Measurements from ENCODE around the gene CUX1.
"Not testable (repeated sequence)": the region's sequence is repeated elsewhere in the genome, so short reads cannot be mapped to it uniquely, and the experiment has no call there.

The CUX1 gene

DNA sequence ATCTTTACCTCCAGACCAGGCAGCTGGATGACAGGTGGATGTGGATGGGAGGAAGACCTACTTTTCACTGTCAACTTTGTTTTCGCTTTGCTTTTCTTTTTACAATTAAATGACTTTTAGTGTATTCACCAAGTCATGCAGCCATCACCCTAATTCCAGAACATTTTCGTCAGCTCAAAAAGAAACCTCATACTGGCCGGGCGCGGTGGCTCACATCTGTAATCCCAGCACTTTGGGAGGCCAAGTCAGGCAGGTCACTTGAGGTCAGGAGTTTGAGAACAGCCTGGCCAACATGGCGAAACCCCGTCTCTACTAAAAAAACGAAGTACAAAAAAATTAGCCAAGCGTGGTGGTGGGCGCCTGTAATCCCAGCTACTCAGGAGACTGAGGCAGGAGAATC lies 234.3 kb downstream of the CUX1 start:
- not testable (repeated sequence) for DNase-seq

DNA sequence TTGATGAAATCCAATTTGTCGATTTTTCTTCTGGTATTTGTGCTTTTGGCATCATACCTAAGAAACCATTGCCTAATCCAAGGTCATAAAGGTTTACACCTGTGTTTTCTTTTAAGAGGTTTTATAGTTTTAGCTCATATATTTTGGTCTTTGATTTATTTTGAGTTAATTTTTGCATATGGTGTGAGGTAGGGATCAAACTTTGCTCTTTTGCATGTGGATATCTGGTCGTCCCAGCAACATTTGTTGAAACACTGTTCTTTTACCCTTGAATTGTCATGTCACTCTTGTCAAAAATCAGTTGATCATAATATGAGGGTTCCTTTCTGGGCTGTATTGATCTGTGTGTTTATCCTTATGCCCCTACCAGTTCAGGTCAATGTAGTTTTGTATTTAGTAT lies 236.7 kb downstream of the CUX1 start:
- DNase-seq, result no peak

DNA sequence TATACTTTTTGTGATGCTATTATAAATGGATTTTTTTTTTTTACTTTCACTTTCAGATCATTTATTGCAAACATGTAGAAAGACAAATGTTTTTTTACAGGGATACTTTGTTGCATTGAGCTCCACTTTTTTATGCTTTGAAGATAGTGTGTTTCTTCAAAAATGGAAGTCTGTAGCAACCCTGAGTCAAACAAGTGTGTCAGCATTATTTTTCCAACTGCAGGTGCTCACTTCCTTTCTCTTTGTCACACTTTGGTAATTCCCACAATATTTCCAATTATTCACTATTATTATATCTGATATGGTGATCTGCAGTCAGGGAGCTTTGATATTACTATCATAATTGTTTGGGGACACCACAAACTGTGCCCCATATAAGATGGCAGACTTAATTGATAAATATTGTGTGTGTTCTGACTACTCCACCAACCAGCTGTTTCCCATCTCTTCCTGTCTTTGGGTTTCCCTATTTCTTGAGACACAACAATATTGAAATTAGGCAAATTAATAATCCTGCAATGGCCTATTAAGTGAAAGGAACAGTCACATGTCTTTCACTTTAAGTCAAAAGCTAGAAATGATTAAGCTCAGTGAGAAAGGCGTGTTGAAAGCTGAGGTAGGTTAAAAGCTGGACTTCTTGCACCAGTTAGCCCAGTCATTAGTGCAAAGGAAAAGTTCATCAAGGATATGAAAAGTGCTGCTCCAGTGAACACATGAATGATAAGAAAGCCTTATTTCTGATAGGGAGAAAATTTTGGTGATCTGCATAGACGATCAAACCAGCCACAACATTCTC lies 238.0 kb downstream of the CUX1 start:
- DNase-seq, result no peak

DNA sequence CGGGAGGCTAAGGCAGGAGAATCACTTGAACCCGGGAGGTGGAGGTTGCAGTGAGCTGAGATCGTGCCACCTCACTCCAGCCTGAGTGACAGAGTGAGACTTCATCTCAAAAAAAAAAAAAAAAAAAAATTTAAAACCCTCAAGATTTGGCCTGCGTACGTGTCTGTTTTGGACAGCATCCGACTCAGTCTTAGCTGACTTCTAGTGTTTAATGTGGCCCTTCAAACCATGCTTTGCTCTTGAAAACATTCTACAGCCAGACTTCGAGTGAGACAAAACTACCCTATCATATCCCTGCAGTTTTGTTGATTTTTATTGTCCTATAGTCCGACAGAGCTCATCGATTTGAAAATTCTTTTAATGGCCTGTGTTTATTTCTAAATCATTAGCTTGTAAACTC lies 242.1 kb downstream of the CUX1 start:
- no peak for DNase-seq

DNA sequence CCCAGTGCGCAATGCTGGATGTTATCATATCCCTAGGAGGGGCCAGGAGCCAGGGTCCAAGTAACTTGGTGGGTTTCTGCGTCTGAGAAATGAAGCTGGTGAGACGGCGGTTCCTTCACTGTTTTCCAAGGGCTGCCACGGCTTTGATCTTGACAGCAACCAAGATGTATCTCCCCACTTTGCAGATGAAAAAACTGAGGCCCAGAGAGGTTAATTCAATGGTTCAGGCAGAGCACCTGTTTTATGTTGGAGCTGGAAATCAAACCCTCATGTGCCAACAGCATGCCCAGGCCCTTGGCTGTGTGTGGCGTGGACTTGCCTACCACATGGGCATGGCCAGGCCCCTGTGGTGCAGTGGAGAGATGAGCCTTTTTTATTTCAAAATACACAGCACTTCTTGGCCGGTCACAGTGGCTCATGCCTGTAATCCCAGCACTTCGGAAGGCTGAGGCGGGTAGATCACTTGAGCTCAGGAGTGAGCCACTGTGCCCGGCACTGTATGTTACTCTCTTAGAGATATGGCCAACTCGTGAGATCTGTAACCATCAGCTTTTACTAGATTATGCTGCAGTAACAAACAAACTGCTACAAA lies 244.0 kb downstream of the CUX1 start:
- DNase-seq, result no peak

DNA sequence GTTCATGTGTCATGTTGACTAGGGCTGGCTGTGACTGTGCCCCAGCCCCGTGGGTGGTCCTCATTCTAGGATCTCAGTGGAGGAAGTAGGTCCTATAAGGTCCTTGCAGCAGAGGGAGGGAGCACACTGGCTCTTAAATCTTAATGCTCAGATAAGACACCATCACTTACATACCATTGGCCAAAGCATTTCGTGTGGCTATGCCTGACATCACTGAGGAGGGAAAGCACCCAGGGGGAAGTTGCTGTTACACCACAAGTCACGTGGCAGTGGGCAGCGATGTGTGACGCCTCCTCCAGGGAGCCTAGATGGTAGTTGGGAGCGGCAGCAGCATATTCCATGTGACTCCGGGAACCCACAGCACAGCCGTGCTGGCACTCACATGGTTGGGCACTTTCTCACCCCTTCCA lies 244.6 kb downstream of the CUX1 start:
- no peak for DNase-seq

DNA sequence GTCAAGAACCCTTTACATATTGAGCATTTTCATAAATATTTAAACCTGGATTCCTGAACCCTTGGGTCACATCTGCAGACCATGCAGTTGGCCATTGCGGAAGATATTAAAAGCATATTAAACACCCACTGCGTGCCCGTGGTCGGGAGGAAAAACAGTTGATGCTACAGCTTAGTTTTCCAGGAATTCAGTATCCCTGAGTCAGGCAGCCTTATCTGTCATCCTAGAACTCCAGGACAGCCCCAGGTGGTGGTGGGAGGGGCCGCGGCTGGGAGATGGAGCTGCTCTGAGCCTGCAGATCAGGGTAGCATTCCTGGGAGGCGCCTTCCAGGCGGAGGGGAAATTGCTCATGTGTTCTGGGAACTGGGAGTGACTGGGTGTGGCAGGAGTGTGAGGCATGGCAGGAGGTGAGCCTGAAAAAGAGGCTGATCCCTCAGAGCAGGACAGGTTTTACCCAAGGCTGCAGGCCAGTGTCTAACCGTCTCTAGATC lies 246.3 kb downstream of the CUX1 start:
- DNase-seq, result no peak

DNA sequence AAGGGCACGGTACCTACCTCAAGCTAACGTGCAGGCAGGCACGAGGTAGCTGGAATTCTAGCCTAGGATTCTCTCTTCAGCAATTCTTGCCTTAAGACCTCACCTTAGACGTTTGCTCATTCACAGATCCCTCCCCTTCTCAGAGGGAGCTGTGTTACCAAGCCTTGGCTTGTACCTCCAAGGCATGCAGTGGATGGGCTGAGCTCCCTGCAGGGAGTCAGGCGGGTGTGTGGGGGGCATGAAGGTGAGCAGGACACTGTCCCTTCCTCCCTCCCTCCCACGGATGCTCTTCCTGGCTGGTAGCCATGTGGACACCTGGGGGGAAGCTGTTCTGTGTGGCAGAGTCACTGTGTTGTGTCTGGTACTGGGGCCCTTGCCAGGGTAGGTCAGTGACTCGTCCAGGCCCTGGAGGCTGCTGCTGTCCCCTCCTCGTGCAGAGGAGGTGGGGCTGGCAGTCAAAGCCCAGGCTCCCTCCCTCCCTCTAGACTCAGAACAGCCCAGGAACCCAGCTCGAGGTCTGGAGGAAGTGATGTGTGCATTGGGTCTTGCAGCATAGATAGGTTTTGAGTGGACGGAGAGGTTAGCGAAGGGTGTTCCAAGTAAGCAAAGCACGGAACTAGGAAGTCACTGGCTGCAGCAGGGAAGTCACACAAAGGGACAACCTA lies 247.1 kb downstream of the CUX1 start:
- no peak for DNase-seq

DNA sequence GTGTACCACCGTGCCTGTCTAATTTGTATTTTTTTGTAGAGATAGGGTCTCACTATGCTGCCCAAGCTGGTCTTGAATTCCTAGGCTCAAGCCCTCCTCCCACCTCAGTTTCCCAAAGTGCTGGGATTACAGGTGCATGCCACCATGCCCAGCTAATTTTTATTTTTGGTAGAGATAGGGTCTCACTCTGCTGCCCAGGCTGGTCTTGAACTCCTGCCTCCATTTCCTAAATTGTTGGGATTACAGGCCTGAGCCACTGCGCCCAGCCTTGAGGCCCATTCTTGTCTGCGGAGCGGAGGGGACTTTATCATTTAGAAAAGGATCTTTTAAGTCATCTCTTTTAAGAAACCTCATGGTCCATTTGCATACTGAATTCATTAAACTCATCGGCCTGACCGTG lies 247.8 kb downstream of the CUX1 start:
- DNase-seq, result no peak

DNA sequence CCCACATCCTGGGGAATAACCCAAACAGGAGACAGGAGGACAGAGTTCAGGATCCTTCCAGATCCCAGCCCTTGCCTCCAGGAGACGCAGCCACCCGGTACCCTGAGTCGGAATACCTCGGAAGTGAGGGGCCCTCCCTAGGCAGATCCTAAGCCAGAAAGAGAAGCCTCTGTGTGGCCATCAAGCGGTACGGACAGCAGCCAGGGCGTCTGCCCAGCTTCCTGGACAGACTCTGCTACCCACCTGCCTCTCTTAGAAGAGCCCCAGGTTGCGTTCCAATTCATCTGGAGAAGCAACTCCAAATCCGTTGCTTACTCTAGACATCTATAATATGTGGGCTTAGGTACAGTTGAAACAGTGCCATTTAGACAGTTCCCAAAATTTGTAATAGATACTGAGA lies 249.1 kb downstream of the CUX1 start:
- DNase-seq, result no peak

DNA sequence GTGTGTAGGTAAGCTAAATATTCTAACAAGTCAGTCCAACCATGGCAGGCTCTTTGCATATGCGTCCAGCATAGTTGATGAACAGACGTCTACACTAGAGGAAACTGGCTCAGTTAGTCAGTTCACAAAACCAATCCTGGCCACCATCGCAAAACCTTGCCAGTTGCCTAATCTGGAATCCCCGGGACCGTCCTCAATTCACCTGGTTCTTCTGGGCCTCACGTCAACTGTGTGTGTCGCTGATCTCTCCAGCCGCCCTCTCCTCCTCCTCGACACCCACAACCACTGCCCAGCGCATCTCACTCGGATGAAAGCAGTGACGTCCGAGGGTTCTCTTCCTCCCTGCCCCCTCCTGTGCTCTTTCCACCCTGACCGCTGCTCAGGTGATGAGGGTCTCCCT lies 251.4 kb downstream of the CUX1 start:
- DNase-seq, result no peak

DNA sequence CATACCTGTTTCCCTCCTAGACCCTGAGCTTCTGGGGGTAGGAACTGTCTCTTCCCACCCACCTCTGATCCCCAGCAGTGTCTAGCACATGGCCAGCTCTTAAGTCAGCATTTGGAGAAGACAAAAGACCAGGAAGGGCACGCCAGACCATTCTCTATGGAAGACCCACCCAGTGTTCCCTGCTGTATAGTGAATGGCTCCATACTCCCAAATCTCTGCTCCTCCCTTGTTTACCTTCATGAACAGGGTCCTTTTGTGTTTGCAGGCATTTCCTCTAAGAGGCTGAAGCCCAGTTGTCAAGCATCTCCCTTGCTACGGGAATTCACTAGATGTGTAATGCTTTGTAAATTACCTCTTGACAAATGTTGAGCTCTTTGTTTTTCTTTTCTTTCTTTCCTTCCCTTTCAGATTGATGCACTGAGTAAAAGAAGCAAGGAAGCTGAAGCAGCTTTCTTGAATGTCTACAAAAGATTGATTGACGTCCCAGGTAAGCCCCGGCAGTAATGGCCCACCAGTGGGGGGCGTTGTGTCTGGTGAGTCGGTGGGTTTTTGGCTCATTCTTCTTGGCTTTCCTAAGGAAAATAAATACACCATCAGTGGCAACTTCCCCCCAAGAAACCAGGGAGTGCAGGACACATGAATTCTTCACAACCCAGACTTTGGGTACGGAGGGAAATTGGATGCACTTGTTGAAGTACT lies 252.7 kb downstream of the CUX1 start:
- DNase-seq, result no peak

DNA sequence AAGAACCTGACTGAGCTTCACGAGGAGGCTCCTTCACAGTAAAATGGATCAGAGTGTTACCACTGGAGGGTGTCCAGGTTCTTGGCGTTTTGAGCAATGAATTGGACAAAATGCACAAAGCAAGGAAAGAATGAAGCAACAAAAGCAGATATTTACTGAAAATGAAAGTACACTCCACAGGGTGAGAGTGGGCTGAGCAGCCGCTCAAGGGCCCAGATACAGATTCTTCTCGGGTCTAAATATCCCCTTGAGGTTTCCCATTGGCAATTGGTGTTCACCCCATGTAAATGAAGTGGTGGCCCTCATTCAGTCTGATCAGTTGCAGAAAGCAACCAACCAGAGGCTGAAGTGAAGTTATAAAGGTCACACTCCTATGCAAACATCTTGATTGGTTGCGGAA lies 254.6 kb downstream of the CUX1 start:
- DNase-seq, result no peak

DNA sequence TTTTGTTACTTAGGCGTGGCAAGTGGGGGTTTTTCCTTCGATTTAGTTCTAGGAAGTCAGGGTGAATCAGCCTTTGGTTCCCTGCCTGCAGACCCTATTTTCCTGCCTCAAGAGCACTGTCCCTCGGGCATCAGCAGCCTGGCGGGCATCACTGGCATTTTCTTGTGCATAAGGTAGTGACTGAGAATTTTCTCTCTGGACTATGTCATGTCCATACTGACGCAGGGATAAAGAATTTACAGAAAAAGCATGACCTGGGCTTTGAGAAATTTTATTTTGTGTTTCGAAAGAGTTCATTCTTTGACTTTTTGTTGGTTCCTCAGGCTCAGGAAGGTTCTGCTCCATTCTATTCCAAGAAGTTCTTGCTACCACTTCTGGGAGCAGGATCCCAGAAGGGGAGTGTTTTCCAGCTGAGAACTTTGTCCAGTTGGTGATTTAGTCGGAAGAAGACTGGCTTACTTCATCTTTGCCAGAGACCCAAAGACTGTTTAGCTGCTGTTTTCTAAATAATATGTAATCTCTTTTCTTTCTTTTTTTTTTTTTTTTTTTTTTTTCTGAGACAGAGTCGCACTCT lies 255.3 kb downstream of the CUX1 start:
- no peak for DNase-seq

DNA sequence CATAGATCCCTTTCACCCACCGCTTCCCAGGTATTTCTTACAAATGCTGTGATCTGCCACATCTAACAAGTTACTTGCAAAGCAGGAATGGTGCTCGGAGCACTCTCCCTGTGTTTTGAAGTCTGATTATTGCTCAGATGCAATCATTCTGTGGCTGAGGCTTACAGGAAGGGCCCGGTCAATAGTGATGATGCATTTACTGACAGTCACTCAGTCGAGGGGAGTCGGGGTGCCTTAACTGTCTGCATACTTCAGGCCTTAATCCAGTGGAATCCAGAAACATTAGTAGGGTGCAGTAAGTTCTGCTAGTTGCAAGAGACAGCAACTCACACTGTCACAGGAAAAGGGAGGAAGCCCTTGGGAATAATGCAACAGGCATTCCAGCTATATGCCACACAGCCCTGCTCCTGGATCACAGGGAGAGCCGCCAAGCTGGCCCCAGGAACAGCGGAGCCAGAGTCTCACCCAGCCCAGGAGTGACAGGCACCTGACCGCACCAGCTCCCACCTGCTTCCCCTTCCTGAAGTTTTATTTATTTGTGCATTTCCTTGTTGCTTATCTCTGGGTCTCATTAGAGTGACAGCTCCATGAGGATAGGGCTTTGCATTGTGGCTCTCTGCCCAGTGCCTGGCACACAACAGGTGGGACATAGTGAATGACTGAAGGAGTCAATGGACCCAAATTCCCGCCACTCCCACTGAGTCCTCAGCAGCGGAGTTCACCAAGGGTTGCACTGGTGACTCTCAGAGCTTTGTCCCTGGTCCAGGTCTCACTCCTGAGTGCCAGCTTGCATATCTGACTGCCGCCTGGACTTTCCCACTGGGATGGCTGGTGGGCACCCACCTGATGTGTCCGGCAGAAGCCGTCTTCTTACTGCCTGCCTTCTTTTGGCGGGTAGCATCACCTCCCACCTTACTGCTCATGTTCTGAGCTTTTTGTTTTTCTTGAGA lies 256.8 kb downstream of the CUX1 start:
- no peak for DNase-seq

DNA sequence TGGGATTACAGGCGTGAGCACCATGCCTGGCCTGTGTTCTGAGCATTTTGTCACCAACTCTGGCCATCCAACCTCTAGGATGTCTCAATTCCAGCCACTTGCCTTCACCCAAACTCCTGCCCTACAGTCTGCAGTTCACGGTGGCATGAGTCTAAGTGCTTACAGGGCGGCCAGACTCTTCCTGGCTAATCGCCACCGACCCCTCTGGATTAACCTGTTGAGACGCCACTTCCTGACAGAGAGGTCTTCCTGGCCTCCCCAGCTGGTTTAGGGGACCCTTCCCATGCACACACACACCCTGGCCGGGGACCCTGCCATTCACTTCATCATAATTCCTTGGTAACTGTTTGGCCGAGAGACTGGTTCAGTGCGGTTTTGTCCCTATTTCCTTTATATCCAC lies 257.7 kb downstream of the CUX1 start:
- no peak for DNase-seq

DNA sequence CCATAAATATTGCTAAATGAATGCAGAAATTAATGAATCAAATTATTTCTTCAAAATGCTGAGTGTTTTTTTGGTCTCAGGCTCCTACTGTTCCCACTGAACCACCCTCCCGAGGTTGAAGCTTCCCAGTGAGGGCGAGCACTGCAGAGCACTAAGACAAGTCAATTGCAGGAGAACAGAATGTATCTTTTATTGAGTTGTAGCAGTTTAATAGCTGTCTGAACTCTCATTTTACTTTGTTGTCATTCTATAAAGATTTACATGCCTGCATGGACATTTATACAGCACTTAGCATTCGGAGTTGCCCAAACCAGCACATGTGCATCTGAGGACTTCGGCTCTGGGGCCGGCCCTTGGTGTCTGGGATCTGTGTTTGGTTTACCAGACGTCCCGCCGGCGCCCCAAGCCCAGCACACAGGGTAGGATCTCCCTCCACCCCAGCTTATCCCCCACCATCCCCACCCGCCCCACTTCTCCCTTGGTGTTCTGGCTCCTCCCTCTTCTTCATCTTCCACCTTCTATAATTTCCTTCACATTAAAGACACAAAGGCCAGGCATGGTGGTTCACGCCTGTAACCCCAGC lies 258.2 kb downstream of the CUX1 start:
- DNase-seq, result no peak

DNA sequence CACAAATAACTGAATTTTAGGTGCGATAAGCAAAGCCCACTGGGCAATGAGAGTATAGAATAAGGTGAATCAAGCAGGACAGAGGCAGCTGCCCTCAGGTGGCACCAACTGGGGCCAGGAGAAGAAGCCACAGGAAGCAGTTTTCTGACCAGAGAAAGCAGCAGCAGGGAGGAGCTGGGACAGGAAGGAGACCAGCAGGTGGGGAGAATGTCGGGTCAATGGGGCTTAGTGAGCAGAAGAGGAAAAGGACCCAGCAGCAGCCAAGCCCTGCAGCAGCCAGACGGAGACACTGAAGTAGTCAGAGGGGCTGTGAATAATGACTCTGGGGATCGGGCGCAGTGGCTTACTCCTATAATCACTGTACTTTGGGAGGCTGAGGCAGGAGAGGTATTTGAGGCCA lies 259.7 kb downstream of the CUX1 start:
- DNase-seq, result no peak

DNA sequence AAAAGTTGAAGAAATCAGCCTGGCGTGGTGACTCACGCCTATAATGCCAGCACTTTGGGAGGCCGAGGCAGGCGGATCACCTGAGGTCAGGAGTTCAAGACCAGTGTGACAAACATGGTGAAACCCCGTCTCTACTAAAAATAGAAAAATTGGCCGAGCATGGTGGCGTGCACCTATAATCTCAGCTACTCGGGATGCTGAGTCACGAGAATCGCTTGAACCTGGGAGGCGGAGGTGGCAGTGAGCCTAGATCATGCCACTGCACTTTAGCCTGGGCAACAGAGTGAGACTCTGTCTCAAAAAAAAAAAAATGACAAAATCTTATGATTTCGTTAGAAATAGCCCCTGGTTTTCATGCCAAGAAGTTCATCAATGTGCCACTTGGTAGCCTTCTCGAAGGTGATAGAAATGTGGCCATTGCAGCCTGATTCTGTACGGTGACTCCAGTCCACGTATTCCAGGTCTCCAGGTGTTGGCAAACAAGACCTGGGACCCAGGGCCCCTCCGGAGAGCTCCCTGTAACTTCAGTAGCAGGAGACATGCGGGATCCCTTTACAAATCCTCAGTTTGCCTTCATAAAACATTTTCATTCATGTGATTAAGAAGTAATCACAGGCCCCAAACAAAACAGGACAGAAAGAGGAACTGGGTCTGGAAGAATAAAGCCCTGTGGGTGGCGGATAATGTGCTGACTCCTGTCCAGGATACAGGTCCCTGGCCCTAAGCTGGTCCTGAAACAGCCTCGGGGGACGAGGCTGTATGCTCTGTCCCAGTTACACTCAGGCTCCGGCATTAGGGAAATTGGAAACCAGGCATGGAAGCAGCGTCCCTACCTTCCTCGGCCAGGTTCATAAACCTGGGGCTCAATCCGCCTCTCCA lies 262.0 kb downstream of the CUX1 start:
- no peak for DNase-seq

DNA sequence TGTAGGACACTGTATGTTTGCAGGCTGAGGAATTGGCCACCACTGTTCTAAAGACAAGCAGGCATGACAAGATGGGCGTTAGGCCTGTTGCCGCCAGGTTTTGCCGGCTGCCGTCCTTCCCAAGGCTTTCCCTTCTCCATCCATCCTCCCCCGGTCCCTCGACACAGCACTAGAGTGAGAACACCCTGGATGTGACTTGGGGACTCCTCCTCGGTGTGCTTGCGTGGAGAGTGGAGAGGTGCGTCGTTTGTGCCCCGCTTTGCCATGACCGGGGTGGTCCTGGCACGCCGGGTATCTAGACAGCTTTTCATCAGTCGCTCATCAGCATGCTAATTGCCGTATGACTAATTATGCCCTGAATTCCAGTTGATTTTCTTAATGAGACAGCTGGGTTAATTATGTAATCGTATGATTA lies 262.6 kb downstream of the CUX1 start:
- no peak for DNase-seq

All from midbrain (tissue), 1 donor.